HS-5 (cell line): Measurements from ENCODE around the gene CFAP161.

ENCODE experiments used
- DNase-seq: peaks from one replicate; pipeline ENCODE4 v3.0.0-alpha.2; 2012; ENCODE audit warnings: low read depth

CFAP161 gene, protein sequence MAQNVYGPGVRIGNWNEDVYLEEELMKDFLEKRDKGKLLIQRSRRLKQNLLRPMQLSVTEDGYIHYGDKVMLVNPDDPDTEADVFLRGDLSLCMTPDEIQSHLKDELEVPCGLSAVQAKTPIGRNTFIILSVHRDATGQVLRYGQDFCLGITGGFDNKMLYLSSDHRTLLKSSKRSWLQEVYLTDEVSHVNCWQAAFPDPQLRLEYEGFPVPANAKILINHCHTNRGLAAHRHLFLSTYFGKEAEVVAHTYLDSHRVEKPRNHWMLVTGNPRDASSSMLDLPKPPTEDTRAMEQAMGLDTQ

DNA sequence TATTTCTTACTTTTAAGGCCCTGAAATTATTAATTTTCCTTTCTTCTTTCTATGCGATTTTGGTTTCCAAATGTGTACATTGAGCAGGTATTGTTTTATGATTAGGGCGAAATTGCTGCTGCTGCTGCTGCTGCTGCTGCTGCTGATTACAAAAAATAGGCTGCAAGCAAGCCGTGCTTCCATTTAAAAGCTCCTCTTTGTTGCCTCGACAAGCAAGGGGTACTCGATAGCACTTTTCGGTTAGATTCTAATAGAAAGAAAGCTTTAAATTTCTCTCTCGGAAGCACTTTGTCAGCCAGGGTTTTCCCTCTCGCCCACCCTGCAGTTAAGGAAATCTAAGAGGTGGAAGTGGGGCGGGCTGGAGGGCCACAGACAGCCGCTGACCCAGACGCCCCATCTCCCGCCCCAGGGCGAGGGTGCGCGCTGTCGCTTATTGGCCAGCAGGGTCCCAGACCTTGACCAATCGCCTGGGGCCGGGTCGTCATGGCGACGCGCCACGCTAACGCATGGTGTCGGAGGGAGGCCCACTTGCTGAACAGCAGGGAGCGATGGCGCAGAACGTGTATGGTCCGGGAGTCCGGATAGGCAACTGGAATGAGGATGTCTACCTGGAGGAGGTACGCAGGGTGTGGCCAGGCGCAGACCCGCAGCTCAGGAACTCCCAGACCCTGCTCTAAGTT, at the start of gene CFAP161:
TSS of gene CFAP161 (plus strand) at position 489 of the 680 bp plus-strand sequence. CDS start at position 549, 60 bp downstream.
- no peak for DNase-seq

DNA sequence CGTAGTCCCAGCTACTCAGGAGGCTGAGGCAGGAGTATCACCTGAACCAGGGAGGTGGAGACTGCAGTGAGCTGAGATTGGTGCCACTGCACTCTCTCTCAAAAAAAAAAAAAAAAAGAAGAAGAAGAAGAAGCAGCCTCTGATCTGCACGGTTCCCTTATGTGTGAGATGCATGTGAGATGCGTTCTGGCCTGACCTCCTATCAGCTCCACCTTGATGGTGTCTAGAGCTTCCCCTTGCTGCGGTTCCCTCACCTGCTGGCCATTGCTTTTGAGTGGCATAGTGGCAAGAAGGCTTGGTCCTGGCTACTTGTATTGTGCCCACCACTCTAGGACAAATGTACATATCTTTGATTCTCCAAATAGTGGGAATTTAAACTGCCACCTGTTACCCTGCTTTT, 49.4 kb upstream of the CFAP161 start:
- no peak for DNase-seq

- no peak for DNase-seq
Measured at GRCh38 chr15:81085213-81085612, 48.9 kb upstream of the CFAP161 start.

DNA sequence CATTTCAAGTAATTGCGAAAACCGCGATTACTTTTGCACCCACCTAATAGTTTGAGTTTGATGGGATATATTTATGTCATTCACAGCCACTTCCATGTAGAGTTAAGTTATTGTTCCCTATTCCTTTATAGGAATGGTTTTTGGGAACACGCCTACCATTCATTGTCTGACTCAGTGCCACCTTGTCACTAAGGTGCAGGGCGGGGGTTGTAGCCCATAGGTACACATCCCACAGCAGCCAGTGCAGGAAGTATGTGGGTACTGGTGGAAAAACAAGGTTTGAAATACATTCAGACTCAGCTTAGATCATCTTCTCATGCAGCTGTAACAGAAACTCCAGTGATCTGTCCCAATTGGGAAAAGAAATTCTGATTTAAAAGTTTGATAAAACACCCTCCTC, 48.2 kb upstream of the CFAP161 start:
- no peak for DNase-seq

- no peak for DNase-seq
Measured at GRCh38 chr15:81087066-81087465, 47.0 kb upstream of the CFAP161 start.

GRCh38 chr15:81087694-81088093, 46.4 kb upstream of the CFAP161 start:
- DNase-seq = no peak

DNA sequence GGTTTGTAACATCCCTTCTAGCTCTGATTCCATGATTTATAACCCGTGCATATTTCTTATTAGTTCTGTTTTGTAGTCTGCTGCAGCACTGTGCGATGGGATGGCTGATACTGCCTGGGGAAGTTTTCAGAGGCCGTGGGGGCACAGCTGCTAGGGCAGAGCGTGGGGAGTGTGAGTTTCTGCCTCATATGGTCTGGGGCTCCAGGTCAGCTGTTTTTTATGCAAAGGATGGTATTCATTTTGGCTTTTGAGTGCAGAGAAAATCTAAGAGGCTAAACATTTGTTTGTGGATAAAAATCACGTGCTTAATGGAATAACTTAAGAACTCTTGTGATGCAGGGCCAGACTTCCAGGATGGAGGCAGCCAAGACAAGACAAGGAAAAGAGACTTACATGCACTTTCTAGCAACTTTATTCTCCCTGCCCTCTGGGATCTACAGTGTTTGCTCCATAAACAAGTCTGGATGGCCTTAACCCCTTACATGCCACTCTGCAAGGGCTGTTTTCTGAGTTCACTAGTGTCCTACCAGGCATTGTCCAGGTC, 45.5 kb upstream of the CFAP161 start:
- no peak for DNase-seq

- DNase-seq = peak; percentile 78
Measured at GRCh38 chr15:81091889-81092558, 42.0 kb upstream of the CFAP161 start.

DNA sequence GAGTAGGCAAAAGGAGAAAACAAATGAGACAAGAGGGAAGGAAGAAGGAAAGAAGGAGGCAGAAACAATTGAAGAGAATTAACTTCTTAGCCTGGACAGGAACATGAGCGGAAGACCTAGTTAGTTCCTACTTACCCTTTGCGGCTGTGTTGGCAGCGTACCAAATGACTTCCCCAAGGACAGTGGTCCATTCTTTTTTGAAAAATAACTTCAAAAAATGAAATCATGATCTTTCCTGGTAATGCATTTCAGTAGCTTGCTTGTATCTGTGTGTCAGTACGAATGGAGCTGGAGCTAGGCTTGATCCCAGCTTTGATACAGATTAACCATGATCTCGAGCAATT, 41.5 kb upstream of the CFAP161 start:
- DNase-seq = no peak

DNA sequence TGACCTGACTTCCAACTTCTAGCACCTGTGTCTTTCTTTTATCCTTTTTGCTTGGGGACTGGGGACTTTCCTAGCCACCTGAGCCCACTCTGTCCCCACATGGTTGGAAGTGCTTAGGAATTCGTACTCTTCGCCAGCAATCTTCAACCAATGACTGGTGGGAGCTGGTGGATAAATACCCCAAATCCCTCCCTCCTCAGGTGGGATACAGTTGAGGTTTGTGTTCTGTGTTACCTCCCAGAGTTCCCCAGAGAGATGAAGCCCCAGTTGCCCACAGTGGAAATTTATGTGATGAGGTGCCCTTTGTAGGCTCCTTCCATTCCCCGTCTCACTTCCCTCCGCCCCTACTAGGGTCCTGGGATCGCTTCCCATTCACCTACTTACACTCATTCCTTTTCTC, 40.1 kb upstream of the CFAP161 start:
- no peak for DNase-seq

DNA sequence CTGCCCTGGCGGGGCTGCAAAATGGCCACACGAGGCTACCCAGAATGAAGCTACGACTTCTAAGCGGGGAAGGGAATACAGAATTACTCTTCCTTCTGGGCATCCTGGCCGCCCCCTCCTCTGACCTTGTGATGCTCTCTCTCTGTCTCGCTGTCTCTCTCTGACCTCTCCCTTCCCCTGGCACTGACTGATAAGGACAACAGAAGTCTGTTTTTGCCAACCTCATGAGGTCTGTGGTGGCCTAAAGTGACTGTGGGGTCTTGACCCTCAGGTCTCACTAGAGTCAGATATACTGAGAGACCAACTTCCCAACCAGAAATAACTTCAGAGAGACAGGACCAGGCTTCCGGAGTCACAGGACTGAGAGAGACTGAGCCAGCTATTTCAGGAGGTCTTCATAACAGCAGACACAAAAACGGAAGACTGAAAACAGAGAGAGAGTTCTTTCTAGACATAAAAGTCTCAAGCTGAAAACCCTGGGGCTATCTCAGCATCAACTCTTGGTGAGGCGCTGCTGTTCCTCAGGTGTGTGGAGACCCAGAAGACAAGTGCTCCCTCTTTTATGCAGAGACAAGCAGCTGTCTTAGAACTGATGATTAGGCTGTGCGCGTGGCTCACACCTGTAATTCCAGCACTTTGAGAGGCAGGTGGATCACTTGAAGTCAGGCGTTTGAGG, 38.2 kb upstream of the CFAP161 start:
- DNase-seq = no peak

DNA sequence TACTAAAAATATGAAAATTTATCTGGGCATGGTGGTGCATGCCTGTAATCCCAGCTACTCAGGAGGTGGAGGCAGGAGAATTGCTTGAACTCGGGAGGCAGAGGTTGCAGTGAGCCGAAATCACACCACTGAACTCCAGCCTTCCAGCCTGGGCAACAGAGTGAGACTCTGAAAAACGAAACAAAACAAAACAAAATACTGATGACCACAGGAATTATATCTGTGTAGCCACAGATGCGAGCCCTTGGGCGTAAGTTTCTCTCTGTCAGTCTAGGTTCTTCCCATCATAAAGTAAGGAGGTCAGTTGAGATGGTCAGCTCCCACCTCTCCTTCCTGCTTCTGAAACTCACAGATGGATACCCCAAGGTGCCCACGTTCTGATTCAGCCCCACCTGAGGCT, 37.7 kb upstream of the CFAP161 start:
- no peak for DNase-seq

DNA sequence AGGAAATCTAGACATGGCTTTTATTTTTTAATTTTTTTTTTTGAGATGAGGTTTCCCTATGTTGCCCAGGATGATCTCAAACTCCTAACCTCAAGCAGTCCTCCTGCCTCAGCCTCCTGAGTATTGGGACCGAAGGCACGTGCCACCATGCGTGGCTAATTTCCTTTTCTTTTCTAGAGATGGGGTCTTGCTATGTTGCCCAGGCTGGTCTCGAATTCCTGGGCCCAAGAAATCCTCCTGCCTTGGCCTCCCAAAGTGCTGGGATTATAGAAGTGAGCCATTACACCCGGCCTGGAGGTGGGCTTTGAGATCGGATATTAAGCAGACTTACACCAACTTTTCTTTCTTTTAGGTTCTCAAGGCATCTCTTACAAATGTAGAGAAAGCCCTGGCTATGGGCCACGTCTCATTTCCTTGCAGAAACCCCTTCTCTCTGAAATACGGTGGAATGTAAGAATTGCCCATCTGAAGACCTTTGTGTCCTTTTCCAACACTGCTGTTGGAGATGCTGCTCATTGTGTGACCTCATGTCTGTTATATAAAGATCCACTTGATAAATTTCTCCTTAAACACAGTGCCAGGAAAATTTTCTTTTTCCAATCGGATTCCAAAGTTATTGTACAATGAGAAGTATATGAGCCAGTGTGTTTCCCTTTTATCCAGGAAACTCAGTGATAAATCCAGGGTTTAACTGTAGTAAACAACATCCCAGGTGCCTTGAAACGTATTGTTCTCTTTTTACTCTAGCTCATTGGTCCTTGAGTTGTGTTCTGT, 36.8 kb upstream of the CFAP161 start:
- DNase-seq = no peak

DNA sequence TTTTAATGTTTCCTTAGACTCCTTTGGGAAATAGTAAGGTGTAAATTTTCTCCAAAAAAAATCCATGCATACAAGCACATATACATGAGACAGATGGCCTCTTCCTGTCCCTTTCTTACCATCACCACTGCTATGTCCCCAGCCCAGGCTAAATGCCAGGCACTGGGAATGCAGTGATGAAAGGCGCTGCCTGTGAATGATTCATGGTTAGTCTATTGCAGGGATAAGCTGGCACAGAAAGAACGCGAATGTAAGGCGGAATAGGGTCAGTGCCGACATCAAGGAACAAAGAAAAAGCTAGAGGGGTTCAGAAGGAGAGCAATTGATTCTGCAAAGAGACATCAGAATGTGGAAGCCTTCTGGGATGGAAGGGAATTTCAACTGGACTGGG, 36.2 kb upstream of the CFAP161 start:
- DNase-seq = no peak

- DNase-seq = no peak
Measured at GRCh38 chr15:81098349-81098748, 35.7 kb upstream of the CFAP161 start.

DNA sequence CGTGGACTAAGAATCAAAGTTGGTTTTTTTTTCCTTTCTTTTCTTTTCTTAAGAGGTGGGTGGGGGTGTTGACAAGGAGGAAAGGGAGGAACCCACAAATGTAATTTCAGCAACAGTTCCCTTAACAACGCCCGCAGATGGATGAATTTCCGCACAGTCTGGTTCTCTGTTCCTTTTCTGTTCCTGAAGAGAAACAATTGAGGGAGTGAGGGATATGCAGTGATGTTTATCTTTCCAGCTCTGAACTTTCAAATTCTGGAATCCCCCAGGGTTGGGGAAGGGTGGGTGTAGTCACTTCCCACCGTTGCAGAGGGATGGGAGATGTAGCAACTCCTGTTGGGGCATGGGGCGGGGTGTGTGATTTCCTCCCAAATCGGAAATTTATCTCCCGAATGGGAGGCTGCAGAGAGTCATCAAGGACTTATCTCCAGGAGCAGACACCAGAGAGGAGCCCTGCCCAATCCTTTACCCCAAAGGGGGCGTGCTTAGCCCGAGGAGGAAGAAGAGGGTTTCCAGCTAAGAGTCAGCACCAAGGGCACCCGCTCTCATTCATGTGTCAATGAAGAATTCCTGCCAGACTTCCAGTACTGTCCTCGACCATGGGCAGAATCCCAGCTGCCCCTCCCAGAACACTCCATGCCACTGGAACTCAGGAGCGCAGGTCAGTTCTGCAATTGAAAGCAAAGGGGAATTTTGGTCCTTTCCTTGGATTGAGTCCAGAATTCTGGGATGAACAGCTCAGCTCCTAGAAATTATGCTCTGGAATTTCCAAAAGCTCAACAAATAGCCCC, 35.0 kb upstream of the CFAP161 start:
- DNase-seq = no peak

- no peak for DNase-seq
Measured at GRCh38 chr15:81101894-81102815, 31.9 kb upstream of the CFAP161 start.

DNA sequence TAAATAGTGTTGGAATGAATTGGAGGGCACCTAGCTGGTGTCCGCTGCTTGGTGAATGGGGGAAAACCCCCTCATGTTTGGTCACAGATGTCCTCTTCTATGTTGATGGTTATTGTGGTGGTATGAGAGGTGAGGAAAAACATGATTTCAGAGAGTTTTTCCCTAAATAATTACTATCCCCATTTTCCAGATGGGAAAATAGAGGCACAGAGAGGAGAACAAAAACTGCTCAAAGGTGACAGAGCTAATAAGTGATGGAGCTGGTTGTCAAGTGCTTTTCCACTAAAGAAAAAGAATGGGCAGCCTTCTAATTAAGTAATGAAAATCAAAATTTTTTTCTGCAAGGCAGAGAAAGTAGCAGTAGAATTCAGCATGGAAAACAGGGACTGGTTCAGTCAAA, 30.2 kb upstream of the CFAP161 start:
- DNase-seq = no peak

DNA sequence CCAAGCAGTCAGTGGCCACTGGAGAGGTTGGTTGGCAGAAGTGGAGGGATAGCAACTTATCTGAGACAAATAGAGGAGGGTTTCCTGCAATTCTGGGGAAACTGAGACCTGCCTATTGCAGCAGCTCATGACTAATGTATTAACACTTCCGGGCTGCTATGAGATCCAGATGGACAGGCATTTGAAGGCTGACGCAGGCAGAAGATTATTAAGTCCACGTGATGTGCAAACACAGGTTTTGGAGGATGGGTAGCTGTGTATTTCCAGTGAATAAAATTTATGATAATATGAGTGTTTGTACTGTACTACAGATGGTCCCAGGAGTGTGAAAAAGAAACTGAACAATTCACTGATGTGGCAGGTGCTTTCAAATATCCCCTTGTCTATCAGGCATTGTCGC, 28.5 kb upstream of the CFAP161 start:
- no peak for DNase-seq

GRCh38 chr15:81106560-81106959, 27.5 kb upstream of the CFAP161 start:
- DNase-seq = peak; percentile 79
